Stimulated activated CD8-positive, alpha-beta memory T cell treated with anti-CD3 and anti-CD28 coated beads, Interleukin-12 subunit alpha, Interleukin-12 subunit beta, amount 100 ng/mL, for 24 hours (primary cell): ENCODE data around the gene MAD1L1.
"Not testable (repeated sequence)": the region's sequence is repeated elsewhere in the genome, so short reads cannot be mapped to it uniquely, and the experiment has no call there.

Experiments used
- DNase-seq: peaks from one replicate; pipeline ENCODE4 v3.0.0-alpha.2; 2020; ENCODE audit errors: extremely low read depth

Gene MAD1L1

DNA sequence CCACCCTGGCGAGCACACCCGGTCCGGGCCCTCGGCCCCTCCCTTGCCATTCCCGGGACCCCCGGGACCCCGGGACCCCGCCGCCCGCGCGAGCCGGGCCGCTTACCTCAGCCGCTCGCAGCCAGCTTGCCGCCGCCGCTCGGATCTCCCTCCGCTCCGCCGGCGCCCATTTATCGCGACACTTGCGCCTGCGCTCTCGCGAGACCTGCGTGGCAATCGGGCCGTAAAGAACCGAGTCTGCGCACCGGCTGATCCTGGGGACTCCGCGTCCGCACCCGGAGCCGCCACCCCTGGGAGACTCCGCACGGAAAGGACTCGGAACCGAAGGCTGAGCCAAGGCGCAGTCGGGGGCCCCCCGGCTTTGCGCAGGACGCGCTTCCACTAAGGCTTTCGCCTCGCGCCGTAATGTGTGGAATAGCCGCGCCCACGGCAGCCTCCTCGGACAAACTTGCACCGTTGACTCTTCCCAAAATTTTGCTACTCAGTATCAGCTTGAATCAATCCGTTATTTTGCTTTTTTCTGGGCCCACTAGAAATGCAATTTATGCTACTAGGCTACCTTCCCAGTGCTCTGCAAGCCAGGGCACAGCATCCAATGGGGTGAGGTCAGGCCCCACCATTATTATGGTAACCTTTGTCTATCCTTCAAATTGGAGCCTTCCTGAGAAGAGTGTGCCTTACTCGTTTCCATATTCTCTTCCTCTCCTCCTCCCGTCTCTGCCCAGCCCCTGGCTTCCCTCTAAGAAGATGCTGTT lies at the start of gene MAD1L1:
Gene MAD1L1 (minus strand): TSS at position 180 of the 755 bp plus-strand sequence. CDS start 2,812 bp downstream, outside the sequence.
- peak; percentile 71 for DNase-seq

DNA sequence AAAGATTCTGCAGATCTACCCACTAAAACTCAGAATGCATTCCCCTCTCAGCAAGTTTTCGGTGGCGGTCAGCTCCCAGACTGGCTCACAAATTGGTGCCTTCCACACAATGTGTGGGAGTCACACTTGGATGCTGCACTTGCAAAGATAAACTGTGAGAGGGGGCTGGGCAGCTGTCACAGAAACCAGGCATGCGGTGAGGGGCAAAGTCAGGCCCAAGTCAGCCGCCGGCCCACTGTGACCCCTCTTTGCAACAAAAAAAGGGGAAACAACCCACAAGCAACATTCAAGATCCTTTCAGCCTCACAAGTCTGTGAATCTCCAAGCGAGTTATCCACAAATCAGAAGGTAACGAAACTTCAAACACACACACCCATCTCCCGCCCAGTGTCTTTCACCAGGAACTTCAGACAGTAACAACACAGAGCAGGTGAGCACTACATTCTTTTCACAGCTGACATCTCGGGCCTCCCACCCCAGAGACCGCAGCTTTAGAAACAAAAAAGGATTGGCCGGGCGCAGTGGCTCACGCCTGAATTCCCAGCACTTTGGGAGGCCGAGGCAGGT lies 49.5 kb upstream of the MAD1L1 start:
- DNase-seq: no peak

DNA sequence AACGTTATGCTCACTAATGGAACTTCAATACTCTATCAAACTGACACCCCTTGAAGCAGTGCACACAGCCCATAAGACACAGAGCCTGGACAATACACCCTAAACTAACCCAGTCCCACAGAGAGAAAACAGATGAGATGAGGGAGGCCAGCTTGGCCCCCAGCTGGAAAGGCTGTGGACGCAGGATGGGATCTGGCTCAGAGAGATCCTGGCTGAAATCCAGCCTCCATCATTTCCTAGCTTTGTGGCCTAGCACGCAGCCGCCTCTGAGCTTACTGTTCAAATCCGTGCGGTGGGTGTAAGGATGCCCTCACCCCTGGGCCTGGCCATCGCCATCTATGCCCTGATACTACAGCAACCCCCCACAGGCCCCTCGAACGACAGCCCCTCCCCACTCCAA lies 48.8 kb upstream of the MAD1L1 start:
- DNase-seq: no peak

DNA sequence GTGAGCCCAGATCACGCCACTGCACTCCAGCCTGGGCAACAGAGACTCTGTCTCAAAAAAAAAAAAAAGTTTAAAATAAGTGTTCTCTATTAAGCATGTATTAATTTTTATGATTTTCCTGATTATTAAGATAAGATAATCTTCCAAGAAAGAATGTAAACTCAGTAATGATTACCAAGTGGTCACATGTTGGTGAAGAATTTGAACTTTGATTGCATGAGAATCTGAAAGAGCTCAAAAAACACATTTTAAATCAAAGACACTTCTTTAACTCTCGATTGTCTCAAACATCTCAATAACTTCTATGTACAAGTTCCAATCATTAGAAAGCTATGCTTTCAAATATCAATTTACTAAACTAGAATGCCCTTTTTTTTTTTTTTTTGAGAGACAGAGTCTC lies 47.7 kb upstream of the MAD1L1 start:
- no peak for DNase-seq

DNA sequence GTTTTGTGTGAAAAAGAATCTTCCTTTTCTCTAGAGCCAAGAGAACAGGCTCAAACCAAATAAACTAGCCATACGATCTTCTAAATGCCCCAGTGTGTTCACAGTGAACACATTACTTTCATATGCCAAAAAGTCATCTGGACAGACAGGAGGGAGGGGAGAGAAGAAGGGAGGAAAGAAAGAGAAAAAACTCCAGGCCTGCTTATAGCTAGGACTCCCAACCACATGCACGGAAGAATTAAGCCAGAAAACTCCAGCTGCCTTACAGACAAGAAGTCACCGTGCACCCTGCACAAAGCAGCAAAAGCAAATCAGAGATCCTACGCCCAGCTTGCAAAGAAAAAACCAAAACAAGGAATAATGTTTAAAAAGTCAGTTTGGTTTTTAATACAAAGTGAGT lies 47.2 kb upstream of the MAD1L1 start:
- no peak for DNase-seq

DNA sequence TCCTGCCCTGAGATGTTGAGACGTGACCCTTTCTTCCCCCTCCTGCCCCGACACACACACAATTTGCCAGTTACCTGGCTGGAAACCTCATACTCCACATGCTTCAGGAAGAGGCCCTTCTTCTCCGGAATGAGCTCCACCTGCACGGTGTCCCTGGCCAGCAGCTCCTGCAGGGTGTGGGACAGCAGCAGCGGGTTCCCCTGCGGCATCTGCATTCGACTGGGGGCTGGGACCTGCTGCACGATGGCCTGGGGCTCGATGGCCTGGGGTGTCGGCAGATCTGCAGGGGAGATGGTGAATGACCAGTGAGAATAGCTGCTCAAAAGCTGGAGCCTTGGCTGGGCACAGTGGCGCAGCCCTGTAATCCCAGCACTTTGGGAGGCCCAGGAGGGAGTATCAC lies 45.3 kb upstream of the MAD1L1 start:
- DNase-seq: no peak

DNA sequence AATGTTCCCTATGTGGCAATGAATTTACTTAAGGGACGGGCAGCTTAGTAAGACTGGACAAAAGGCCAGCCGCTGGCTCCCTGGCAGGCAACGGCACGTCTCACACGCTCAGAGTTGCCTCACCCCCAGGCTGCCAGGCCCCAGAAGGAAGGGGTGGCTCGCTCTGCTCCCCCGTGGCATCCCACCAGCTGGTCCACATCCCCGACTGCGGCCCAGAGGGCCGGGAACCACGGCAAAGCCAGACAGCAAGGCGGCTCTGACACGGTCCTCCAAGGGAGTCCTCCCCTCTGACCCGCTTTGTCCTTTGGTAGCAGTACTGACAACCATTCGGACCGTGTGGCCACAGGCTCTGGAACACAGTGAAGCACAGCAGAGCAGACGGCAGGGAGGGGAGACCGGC lies 43.4 kb upstream of the MAD1L1 start:
- no peak for DNase-seq

DNA sequence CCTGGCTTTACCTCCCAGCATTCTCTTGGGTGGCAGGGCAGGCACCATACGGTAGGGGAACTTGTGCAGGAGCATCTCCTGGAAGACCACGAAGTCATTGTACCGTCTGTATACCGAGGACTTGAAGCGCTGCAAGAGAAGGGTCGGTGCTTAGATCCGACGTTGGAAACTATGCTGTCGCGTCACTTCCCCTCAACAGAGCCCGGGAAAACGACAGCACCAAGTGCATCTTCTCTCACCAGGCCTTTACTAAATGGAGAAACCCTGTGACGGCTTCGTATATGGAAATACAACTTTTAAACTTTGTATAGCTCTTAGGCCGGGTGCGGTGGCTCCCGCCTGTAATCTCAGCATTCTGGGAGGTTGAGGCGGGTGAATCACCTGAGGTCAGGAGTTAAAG lies 42.4 kb upstream of the MAD1L1 start:
- no peak for DNase-seq

DNA sequence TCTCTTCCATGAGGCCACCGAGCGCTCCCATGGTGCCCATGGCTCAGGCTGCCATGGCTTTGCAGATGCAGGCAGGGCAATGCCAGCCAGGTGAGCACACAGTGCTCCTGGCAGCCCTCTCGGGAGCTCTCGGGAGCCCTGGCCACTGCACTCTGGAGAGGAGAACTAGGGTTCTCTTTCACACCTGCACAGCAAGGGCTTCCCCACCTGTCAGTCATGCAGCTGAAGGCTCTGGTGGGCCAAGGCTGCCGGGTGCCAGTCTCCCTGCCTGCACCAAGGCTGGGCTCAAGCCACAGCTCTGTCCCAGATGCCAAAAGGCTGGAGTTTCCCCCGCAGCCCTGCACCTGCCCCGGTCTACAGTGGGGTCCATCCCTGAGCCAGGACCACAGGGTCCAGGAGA lies 41.9 kb upstream of the MAD1L1 start:
- DNase-seq: no peak

DNA sequence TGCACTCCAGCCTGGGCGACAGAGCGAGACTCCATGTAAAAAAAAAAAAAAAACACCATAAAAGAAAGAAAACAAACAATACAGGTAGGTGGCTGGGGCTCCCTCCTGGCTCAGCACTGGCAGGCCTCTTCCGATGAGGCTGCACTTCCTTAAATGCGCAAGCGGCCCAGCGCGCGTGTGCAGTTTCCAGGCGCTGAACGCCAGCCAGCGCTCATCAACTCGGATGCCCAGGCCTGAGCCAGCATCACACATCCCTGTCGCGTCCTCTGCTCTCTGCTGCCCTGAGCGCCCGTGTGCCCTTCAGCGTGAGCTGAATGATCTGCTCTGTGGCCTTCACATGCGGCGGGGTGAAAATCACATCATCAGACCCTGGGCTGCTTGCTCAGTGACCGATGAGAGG lies 41.1 kb upstream of the MAD1L1 start:
- no peak for DNase-seq

DNA sequence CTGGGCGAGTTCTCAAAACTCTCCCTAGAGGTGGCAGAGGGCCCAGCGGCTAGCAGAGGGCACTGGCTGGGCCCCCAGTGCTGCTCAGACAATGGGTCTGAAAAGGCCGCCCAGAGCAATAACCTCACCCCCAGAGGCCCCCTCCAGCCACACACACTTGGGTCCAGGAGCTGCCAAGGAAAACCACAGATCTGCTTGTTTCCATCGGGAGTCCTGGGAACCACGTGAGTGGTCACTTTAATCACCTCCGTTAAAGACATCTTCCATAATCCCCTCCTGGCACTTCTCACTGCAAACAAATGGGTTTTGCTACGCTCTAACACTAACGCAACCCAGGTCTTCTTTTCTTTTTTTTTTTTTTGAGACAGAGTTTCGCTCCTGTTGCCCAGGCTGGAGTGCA lies 39.3 kb upstream of the MAD1L1 start:
- DNase-seq: no peak

DNA sequence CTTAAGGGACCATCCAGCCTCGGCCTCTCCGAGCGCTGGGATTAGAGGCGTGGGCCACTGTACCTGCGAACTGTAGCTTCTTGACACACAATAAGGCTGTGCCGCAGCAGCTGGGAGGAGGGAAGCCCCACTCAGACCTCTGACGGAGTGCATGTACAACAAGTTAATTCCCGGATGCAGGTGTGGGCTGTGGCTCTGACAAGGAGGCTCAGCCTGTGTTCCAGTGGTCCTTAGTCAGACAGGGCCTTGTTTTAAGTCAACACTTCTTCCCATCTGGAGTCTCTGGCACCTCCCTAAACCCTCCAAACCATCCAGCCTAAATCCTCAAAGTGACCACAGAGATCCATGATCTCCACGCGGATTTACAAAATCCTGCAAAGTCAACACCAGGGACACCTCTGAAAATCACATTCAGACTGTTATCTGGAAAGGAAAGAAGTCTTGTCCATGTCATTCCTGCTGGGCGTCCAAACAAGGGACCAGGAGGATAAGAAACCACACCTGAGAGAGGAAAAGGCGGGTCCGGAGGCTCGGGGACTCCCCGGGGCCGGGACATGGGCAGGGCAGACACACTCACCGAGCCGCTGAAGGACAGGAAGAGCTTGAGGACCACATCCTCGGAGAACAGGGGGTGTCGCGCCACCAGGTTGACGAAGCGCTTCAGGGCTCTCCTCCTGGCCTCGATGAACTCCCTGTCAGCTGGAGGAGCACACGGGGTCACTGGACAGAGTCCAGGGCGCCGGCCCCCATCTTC lies 38.7 kb upstream of the MAD1L1 start:
- DNase-seq: no peak

DNA sequence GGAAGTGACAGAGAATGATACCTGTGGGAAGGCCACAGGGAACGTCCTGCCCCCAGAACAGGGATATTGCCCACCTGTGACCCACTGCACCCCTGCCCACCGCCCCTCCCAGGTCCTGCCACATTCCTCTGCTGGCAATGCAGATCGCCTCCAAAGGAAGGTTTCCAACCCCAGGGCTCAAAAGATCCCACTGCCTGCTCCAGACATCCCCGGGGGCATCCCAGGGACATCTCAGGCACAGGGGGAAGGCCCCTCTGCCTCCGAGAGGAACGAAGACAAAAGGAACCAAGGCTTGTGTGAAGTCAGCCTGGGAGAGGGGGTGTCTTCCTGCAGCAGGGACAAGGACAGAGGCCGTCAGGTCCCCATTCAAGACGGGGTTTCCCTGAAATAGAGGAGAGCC lies 37.8 kb upstream of the MAD1L1 start:
- DNase-seq: no peak

DNA sequence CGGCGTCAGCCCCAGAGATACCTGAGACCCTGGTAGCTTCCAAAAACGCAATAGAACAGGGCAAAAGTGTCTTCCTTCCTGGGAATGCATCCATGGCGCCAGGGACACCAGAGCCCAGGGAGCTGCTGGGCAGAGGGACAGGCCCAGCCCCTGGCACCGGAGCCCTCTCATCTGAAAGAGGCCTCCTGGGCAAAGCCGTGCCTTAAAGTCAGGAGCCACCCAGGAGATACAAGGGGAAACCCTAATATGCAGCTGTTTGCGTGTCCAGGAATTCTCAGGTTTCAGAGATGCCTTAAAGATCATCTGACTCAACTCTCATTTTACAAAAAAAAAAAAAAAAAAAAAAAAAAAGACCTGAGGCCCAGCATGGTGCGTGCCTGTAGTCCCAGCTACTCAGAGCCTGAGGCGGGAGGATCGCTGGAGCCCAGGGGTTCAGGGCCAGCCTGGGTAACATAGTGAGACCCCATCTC lies 37.3 kb upstream of the MAD1L1 start:
- no peak for DNase-seq

DNA sequence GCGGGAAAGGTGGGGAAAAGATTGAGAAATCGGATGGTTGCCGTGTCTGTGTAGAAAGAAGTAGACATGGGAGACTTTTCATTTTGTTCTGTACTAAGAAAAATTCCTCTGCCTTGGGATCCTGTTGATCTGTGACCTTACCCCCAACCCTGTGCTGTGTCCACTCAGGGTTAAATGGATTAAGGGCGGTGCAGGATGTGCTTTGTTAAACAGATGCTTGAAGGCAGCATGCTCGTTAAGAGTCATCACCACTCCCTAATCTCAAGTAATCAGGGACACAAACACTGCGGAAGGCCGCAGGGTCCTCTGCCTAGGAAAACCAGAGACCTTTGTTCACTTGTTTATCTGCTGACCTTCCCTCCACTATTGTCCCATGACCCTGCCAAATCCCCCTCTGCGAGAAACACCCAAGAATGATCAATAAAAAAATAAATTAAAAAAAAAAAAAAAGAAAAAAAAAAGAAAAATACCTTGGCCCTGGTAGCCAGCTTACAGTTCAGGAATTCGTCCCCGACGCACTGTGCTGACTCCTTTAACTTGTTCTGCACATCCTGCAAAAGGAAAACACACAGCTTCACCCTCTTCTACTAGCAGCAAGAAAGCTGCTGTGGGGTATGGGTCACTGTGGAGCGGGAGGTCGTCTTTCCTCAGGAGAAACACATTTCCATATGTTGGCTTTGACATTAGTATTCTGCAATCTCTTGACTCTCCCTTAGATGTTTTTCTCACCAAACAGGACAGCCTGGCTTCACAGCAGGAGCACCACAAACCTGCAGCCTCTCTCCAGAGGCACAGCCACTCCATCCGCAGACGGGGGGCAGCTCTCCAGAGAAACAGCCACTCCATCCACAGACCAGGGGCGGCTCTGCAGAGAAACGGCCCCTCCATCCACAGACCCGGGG lies 36.6 kb upstream of the MAD1L1 start:
- not testable (repeated sequence) for DNase-seq

DNA sequence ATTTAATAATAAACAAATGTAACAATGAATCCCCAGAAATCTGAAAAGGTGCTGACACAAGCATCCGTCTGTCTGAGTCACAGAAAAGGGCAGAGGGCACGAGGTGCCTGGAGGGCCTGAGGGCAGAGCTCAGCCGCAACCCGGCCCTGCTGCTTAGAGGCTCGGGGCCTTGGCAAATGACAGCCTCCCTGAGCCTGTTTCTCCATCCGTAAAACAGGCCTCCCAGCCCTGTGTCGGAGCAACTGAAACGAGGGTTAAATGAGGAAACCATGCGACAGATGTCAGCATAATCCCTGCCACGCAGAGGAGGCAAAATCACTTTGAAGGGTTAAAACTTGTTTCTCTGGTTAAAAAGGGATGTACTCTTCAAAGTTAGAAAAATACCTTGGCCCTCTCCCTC lies 34.2 kb upstream of the MAD1L1 start:
- no peak for DNase-seq

DNA sequence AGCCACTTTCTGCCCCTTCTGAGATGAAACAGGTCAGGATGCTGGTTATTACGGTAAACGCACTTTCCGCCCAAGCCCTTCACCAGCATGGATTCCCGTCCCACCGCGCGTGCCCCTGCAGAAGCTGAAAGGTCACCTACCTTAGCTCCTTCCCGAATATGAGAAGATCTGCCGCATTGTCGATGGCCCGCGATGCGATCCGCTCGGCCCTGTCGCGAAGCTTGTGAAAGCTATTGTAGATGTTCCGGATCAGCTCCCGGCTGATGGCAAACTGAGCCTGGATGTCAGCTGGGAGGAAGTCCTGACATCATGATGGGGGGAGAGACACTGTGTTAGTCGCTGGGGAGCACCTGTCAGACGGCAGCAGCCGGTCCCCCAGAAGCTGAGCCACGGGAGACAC lies 31.4 kb upstream of the MAD1L1 start:
- no peak for DNase-seq

DNA sequence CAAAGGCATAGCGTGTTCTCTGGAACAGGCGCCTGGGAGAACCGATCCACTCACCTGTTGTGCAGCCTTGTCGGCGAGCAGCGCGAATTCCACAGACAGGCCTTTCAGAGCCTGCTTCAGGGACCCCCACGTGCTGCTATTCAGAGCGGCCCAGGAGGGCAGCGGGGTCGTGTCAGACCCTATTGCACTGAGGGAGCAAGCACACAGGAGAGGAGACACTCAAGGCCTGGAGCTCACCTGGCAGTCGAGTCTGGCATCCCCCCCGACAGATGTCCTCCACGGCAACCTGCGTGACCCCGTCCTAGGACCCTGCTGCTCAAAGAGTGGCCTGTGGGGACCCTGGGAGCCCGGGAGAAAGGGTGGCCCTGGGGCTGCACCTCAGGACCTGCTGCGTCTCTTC lies 30.4 kb upstream of the MAD1L1 start:
- no peak for DNase-seq

DNA sequence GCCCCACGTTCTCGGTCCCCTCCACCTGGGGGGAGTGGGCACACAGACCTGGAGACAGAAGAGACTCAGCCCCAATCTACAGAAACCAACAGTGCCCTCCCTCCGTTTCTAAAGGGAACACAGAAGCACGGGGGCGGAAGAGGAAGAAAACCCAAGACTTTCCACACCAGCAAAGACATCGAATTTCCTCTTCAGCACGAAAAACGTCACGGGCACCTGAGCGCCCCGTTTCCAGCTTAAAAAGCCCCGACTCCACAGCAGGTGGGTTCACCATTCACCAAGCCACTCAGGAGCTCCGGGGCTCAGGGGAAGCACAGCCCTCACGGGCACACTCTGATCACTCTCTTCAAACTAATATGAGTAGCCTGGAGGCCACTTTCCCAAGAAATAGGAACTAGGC lies 28.9 kb upstream of the MAD1L1 start:
- DNase-seq: no peak

DNA sequence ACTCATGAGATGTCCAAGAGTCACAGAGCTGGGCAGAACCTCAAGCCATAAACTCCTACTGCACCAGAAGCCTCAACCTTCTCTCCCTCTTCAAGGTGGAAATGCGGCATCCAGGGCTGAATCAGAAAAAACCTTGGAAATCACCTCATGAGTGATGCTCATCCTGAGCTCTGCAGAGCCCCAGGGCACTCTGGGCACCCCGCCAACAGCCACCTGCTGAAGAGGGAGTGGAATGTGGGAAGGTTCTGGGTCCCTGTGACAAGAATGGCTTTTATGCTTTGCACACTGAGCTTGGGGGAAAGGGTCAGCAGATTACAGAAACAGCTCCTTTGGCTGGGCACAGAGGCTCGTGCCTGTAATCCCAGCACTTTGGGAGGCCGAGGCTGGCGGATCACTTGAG lies 28.1 kb upstream of the MAD1L1 start:
- DNase-seq: no peak

DNA sequence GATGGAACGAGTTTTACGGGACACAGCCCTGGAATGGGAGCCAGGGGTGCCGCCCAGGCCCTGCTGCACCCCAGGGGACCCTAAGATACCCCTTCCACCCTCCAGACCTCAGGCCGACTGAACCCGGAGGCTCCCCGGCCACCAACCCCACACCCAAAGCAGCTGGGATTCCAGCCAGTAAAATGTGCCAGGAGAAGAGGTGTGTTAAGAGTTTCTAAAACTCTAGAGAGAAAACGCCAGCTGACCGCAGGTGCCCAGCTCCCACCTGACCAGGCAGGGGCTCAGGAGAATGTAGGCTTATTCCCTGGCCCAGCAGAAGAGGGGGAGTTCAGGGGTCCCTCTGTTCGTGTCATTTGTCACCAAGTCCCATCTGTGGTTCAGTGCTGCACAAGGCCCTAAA lies 26.7 kb upstream of the MAD1L1 start:
- DNase-seq: no peak
